CD4-positive, alpha-beta T cell treated with Interleukin-10 for 1 hour (primary cell): ENCODE results near the gene RAC3.

Source experiments
- DNase-seq: peaks from one replicate; pipeline ENCODE4 v3.0.0-alpha.2; 2020

RAC3 gene

GRCh38 chr17:81999976-82000802, 31.3 kb upstream of the RAC3 start:
- DNase-seq, result no peak

GRCh38 chr17:82000803-82001570, 30.5 kb upstream of the RAC3 start:
- DNase-seq, result no peak

GRCh38 chr17:82001571-82002056, 29.9 kb upstream of the RAC3 start:
- DNase-seq, result no peak

- no peak for DNase-seq
Measured at GRCh38 chr17:82003411-82004381, 27.8 kb upstream of the RAC3 start.

GRCh38 chr17:82004517-82005455, 26.7 kb upstream of the RAC3 start:
- DNase-seq, result no peak

GRCh38 chr17:82005701-82006348, 25.7 kb upstream of the RAC3 start:
- no peak for DNase-seq

GRCh38 chr17:82006468-82007227, 24.8 kb upstream of the RAC3 start:
- DNase-seq, result no peak

GRCh38 chr17:82007228-82007494, 24.3 kb upstream of the RAC3 start:
- no peak for DNase-seq

GRCh38 chr17:82007495-82008257, 23.8 kb upstream of the RAC3 start:
- DNase-seq, result no peak

GRCh38 chr17:82008258-82008940, 23.1 kb upstream of the RAC3 start:
- DNase-seq, result no peak

GRCh38 chr17:82008941-82009405, 22.5 kb upstream of the RAC3 start:
- no peak for DNase-seq

- DNase-seq, result no peak
Measured at GRCh38 chr17:82009413-82009812, 22.1 kb upstream of the RAC3 start.

GRCh38 chr17:82010575-82011525, 20.6 kb upstream of the RAC3 start:
- no peak for DNase-seq

- no peak for DNase-seq
Measured at GRCh38 chr17:82011617-82012187, 19.8 kb upstream of the RAC3 start.

- no peak for DNase-seq
Measured at GRCh38 chr17:82012261-82012639, 19.2 kb upstream of the RAC3 start.

- DNase-seq, result no peak
Measured at GRCh38 chr17:82012640-82013295, 18.7 kb upstream of the RAC3 start.

GRCh38 chr17:82013341-82013740, 18.1 kb upstream of the RAC3 start:
- DNase-seq, result no peak
